ENCODE data around the gene SPART. TPM values are rescaled to one million over a fixed set of nuclear protein-coding genes. Genes with fewer than 3 reads are reported as not detected.

The SPART gene
- total and polyA plus RNA-seq, 4 experiments from 2014 or later = 44.7 to 67.0 (median 56.4) TPM

DNA sequence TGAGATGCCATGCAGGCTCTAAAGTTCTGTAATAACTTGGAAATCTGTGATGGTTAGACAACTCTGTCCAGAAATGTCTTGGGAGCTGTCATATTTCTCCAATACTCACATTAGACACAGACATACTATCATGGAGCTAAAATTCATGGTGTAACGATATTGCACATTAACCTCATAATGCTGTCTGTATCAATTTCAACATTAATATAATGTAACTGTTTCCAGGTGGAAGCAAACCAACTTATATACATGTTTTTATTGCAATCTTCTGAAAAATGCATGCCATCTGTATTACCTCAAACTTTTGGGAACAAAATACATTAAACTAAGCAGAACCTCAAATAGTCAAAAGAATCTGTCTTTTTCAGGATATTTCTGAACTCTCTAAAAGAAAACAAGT lies 14.7 kb upstream of the SPART start:
- no peaks in the 10 kb centered on the region for H3K9me3 ChIP-seq (ENCODE audit: control insufficient read depth in 1 of 2, low read length in 2 of 2)
- Mint-ChIP-seq H3K27ac (no peak overlapping the region), H3K36me3 (no peaks in the 10 kb centered on the region), H3K4me1 (no peaks in the 10 kb centered on the region), H3K27me3 (peaks cover 4 to 13% of the 10 kb centered on the region in 2 donors), H3K4me3 (no peak overlapping the region), H3K9me3 (no peaks in the 10 kb centered on the region)
- H3K36me3 ChIP-seq (ENCODE audit: insufficient read depth, low read length) = no peaks in the 10 kb centered on the region
- H3K27ac ChIP-seq (ENCODE audit: low read depth, low read length) = no peak overlapping the region
- CTCF ChIA-PET (ENCODE audit: partially characterized antibody) = no interaction called here
- H3K4me3 ChIP-seq (ENCODE audit: low read length in 2 of 2) = no peak overlapping the region
- intact Hi-C loops (cut with micrococcal nuclease) = no loop called here
- H3K27me3 ChIP-seq (ENCODE audit: insufficient read depth, low read length) = no peaks in the 10 kb centered on the region
- no peaks in the 10 kb centered on the region for H3K4me1 ChIP-seq (ENCODE audit: insufficient read depth, low read length)
- DNase-seq = no peak
- POLR2A ChIA-PET (ENCODE audit: partially characterized antibody) = no interaction called here

DNA sequence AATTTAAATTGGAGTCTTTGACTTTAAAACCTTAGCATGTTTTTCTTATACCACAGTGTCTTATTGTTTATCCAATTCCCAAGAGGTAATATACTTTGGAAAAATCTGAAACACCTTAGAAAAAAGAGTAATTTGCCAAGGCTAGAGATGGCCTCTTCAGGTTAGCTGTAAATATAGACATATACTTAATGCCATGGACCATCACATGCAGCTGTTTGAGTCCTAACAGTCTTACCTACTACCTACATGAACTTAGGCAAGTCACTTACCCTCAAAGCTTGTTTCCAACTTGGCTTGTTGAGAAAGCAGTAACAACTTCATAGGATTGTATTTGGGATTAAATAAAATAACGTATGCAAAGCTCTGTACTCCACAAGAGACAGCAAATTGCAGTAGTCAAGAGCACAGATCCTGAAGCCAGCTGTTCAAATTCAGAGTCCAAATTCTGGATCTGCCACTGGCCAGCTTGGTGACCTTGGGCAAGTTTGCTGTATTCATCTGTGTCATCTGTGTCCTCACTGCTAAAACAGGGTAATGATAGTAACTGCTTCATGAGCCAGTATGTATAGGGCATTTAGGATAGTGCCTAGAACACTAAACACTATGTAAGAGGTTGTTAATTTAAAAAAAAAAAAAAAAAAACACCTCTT lies 13.2 kb upstream of the SPART start:
- intact Hi-C loops (cut with micrococcal nuclease) = no loop called here

DNA sequence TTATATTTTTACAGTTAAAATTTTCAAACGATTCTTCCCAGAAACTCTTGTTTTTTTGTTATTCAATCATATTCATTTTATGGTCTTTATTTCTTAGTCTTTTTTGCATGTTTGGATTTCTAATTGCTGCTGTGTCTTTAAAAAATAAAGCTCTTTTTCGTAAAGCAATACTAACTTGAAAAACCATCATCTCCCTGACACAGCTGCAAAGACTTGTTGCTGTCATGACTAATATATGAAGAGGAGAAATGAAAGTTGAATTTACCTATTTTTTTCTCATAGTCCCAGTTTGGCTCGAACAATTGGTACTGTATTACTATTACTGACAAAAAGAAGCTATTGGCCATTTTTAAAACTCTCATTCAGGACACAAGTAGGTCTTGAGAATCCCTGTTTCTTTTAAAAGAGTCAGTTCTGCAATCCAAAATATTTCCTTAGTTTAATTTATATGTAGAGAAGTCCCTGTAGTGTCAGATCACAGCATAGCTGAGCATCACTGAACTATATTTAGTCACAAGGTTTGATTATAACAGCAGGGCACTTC lies 12.1 kb upstream of the SPART start:
- Mint-ChIP-seq H3K9me3 (no peaks in the 10 kb centered on the region), H3K4me1 (no peaks in the 10 kb centered on the region), H3K27me3 (peaks cover 3 to 10% of the 10 kb centered on the region in 2 donors), H3K27ac (no peak overlapping the region), H3K36me3 (no peaks in the 10 kb centered on the region), H3K4me3 (no peak overlapping the region)
- no peaks in the 10 kb centered on the region for H3K36me3 ChIP-seq (ENCODE audit: insufficient read depth, low read length)
- ChIA-PET CTCF (ENCODE audit: partially characterized antibody) (interaction anchor here (1.3 kb wide), 1 partner anchor 12 kb away, joined by 9 read pairs; the partner anchor contains the start of gene SPART), POLR2A (ENCODE audit: partially characterized antibody) (no interaction called here)
- no peak overlapping the region for H3K27ac ChIP-seq (ENCODE audit: low read depth, low read length)
- H3K4me3 ChIP-seq (ENCODE audit: low read length in 2 of 2) = no peak overlapping the region
- DNase-seq = no peak
- no peaks in the 10 kb centered on the region for H3K9me3 ChIP-seq (ENCODE audit: control insufficient read depth in 1 of 2, low read length in 2 of 2)
- no peaks in the 10 kb centered on the region for H3K4me1 ChIP-seq (ENCODE audit: insufficient read depth, low read length)
- intact Hi-C loops (cut with micrococcal nuclease) = no loop called here
- no peaks in the 10 kb centered on the region for H3K27me3 ChIP-seq (ENCODE audit: insufficient read depth, low read length)

More for the DNA sequence above, 13.2 kb upstream of the SPART start:
- no peak overlapping the region for H3K4me3 Mint-ChIP-seq
- CTCF ChIA-PET (ENCODE audit: partially characterized antibody) = interaction anchor here (0.6 kb wide), 1 partner anchor 13 kb away, joined by 3 read pairs; no protein-coding TSS in a partner anchor
- H3K36me3 ChIP-seq (ENCODE audit: insufficient read depth, low read length) = no peaks in the 10 kb centered on the region
- H3K27ac ChIP-seq (ENCODE audit: low read depth, low read length) = no peak overlapping the region
- H3K27me3 ChIP-seq (ENCODE audit: insufficient read depth, low read length) = no peaks in the 10 kb centered on the region
- no peaks in the 10 kb centered on the region for H3K4me1 Mint-ChIP-seq
- H3K9me3 Mint-ChIP-seq = no peaks in the 10 kb centered on the region
- no peaks in the 10 kb centered on the region for H3K4me1 ChIP-seq (ENCODE audit: insufficient read depth, low read length)
- H3K9me3 ChIP-seq (ENCODE audit: control insufficient read depth in 1 of 2, low read length in 2 of 2) = no peaks in the 10 kb centered on the region
- no peaks in the 10 kb centered on the region for H3K36me3 Mint-ChIP-seq
- POLR2A ChIA-PET (ENCODE audit: partially characterized antibody) = no interaction called here
- DNase-seq = no peak
- H3K27ac Mint-ChIP-seq = no peak overlapping the region
- H3K27me3 Mint-ChIP-seq = peaks cover 3 to 13% of the 10 kb centered on the region in 2 donors
- H3K4me3 ChIP-seq (ENCODE audit: low read length in 2 of 2) = no peak overlapping the region

DNA sequence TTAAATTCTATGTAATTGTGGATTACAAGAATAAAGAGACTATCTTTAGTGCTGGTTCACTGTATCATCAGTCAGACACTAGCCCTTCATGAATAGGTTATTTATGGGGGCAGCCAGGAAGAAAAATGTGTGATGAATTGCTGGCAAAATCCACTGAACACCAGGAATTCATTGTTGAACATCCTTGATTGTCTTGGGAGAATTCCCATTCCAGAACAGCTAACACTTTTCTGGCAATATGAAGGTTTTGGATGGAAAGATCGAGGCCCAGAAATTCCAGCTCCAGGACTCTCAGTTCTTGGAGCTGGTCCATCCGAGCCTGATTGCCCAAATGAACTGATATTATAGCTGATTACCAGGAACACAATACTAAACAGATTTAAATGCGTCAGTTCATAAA lies 11.5 kb upstream of the SPART start:
- ChIA-PET POLR2A (ENCODE audit: partially characterized antibody) (no interaction called here), CTCF (ENCODE audit: partially characterized antibody) (interaction anchor here (1.3 kb wide), 1 partner anchor 11 kb away, joined by 9 read pairs; the partner anchor contains the start of gene SPART)
- Histone ChIP-seq H3K27me3 (ENCODE audit: insufficient read depth, low read length) (no peaks in the 10 kb centered on the region), H3K36me3 (ENCODE audit: insufficient read depth, low read length) (no peaks in the 10 kb centered on the region), H3K27ac (ENCODE audit: low read depth, low read length) (no peak overlapping the region), H3K9me3 (ENCODE audit: control insufficient read depth in 1 of 2, low read length in 2 of 2) (no peaks in the 10 kb centered on the region), H3K4me1 (ENCODE audit: insufficient read depth, low read length) (no peaks in the 10 kb centered on the region), H3K4me3 (ENCODE audit: low read length in 2 of 2) (no peak overlapping the region)
- H3K36me3 Mint-ChIP-seq = no peaks in the 10 kb centered on the region
- intact Hi-C loops (cut with micrococcal nuclease) = no loop called here
- H3K27ac Mint-ChIP-seq = no peak overlapping the region
- no peak overlapping the region for H3K4me3 Mint-ChIP-seq
- no peaks in the 10 kb centered on the region for H3K4me1 Mint-ChIP-seq
- H3K27me3 Mint-ChIP-seq = peaks cover 3 to 9% of the 10 kb centered on the region in 2 donors
- H3K9me3 Mint-ChIP-seq = no peaks in the 10 kb centered on the region
- DNase-seq = no peak

DNA sequence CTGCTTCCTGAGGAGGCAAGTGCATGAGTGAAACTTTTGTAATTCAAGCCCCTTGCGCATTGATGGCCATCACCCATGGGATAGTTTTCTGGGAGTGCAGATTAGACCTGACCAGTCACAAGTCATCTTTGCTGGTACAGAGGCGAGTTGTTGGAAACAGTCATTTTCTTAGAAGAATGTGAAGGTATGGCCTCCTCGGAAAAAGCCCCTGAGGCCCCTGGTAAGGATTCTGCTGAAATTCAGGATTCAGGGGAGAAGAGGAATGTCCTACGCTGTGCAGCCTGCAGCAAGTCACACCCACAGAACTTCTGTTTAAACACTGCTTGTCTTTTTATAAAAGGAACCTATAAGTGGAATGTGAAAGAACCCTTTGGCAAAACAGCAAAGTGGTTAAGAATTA lies 11.0 kb upstream of the SPART start:
- CTCF ChIA-PET (ENCODE audit: partially characterized antibody) = interaction anchor here (1.3 kb wide), 1 partner anchor 11 kb away, joined by 9 read pairs; the partner anchor contains the start of gene SPART
- Mint-ChIP-seq H3K4me1 (no peaks in the 10 kb centered on the region), H3K9me3 (no peaks in the 10 kb centered on the region), H3K27me3 (peaks cover 3 to 6% of the 10 kb centered on the region in 2 donors), H3K27ac (no peak overlapping the region), H3K36me3 (no peaks in the 10 kb centered on the region), H3K4me3 (no peak overlapping the region)
- no peak for DNase-seq
- no peaks in the 10 kb centered on the region for H3K27me3 ChIP-seq (ENCODE audit: insufficient read depth, low read length)
- H3K36me3 ChIP-seq (ENCODE audit: insufficient read depth, low read length) = no peaks in the 10 kb centered on the region
- H3K9me3 ChIP-seq (ENCODE audit: control insufficient read depth in 1 of 2, low read length in 2 of 2) = no peaks in the 10 kb centered on the region
- H3K4me3 ChIP-seq (ENCODE audit: low read length in 2 of 2) = no peak overlapping the region
- no peak overlapping the region for H3K27ac ChIP-seq (ENCODE audit: low read depth, low read length)
- intact Hi-C loops (cut with micrococcal nuclease) = no loop called here
- H3K4me1 ChIP-seq (ENCODE audit: insufficient read depth, low read length) = no peaks in the 10 kb centered on the region
- POLR2A ChIA-PET (ENCODE audit: partially characterized antibody) = no interaction called here

GRCh38 chr13:36356058-36356457 lies 9.9 kb upstream of the SPART start:
- Histone ChIP-seq H3K27me3 (ENCODE audit: insufficient read depth, low read length) (no peaks in the 10 kb centered on the region), H3K9me3 (ENCODE audit: control insufficient read depth in 1 of 2, low read length in 2 of 2) (no peaks in the 10 kb centered on the region), H3K4me1 (ENCODE audit: insufficient read depth, low read length) (no peaks in the 10 kb centered on the region), H3K36me3 (ENCODE audit: insufficient read depth, low read length) (no peaks in the 10 kb centered on the region), H3K4me3 (ENCODE audit: low read length in 2 of 2) (no peak overlapping the region), H3K27ac (ENCODE audit: low read depth, low read length) (no peak overlapping the region)
- no peak for DNase-seq
- Mint-ChIP-seq H3K4me1 (no peaks in the 10 kb centered on the region), H3K9me3 (no peaks in the 10 kb centered on the region), H3K27me3 (peaks cover 3 to 8% of the 10 kb centered on the region in 2 donors), H3K4me3 (no peak overlapping the region), H3K36me3 (no peaks in the 10 kb centered on the region), H3K27ac (no peak overlapping the region)
- intact Hi-C loops (cut with micrococcal nuclease) = no loop called here
- POLR2A ChIA-PET (ENCODE audit: partially characterized antibody) = no interaction called here
- CTCF ChIA-PET (ENCODE audit: partially characterized antibody) = interaction anchor here (1.4 kb wide), 1 partner anchor 9 kb away, joined by 7 read pairs; no protein-coding TSS in a partner anchor

DNA sequence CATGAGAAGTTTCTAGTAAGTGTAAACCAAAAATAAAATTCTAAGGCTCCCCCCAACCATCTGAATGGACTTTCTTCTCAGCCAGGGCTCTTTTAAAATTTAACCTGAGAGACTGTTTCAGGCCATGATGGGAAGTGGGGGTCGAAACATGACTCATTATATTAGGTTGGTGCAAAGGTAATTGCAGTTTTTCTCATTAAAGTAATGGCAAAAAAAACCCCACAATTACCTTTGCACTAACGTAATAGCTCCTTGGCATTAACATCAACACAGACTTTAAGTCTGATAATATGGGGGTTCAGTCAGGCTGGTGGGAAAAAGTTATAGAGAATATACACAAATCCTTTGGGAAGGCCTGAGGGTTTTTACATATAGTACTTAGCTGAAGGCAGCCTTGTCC lies 9.4 kb upstream of the SPART start:
- Mint-ChIP-seq H3K27me3 (peaks cover 3 to 5% of the 10 kb centered on the region in 2 donors), H3K27ac (no peak overlapping the region), H3K36me3 (no peaks in the 10 kb centered on the region), H3K4me1 (no peaks in the 10 kb centered on the region), H3K9me3 (no peaks in the 10 kb centered on the region), H3K4me3 (no peak overlapping the region)
- no peaks in the 10 kb centered on the region for H3K36me3 ChIP-seq (ENCODE audit: insufficient read depth, low read length)
- H3K4me1 ChIP-seq (ENCODE audit: insufficient read depth, low read length) = no peaks in the 10 kb centered on the region
- intact Hi-C loops (cut with micrococcal nuclease) = no loop called here
- H3K4me3 ChIP-seq (ENCODE audit: low read length in 2 of 2) = no peak overlapping the region
- ChIA-PET CTCF (ENCODE audit: partially characterized antibody) (interaction anchor here (1.4 kb wide), 1 partner anchor 8 kb away, joined by 7 read pairs; no protein-coding TSS in a partner anchor), POLR2A (ENCODE audit: partially characterized antibody) (no interaction called here)
- DNase-seq = no peak
- no peaks in the 10 kb centered on the region for H3K27me3 ChIP-seq (ENCODE audit: insufficient read depth, low read length)
- H3K9me3 ChIP-seq (ENCODE audit: control insufficient read depth in 1 of 2, low read length in 2 of 2) = no peaks in the 10 kb centered on the region
- H3K27ac ChIP-seq (ENCODE audit: low read depth, low read length) = no peak overlapping the region
